Upper lobe of right lung (tissue), 1 donor: ENCODE results near the gene SYDE1. TPM values are rescaled to one million over a fixed set of nuclear protein-coding genes. Genes with fewer than 3 reads are reported as not detected.

ENCODE experiments used
- ATAC-seq: fragments of 200-7000 bp; cut with Tn5 transposase; one replicate; pipeline ENCODE4 v1.9.1; 2020; ENCODE audit warnings: mild to moderate bottlenecking, moderate library complexity
- DNase-seq: peaks from one replicate; pipeline ENCODE4 v3.0.0-alpha.2; 2020
- H3K27ac ChIP-seq: fragments of 200-600 bp; one replicate; pipeline ENCODE4 v1.8.0; 2022
- H3K27me3 ChIP-seq: fragments of 200-600 bp; one replicate; pipeline ENCODE4 v1.8.0; 2022; ENCODE audit warnings: mild to moderate bottlenecking
- H3K36me3 ChIP-seq: fragments of 200-600 bp; one replicate; pipeline ENCODE4 v1.8.0; 2022
- H3K4me1 ChIP-seq: fragments of 200-600 bp; one replicate; pipeline ENCODE4 v1.8.0; 2022
- H3K4me3 ChIP-seq: fragments of 200-600 bp; one replicate; pipeline ENCODE4 v1.8.0; 2022; ENCODE audit warnings: mild to moderate bottlenecking
- H3K9me3 ChIP-seq: fragments of 200-600 bp; one replicate; pipeline ENCODE4 v1.8.0; 2022
- CTCF ChIP-seq: fragments of 200-600 bp; IDR thresholded peaks from one replicate; pipeline ENCODE4 v1.8.0; 2022; ENCODE audit warnings: antibody characterized with exemption
- intact Hi-C: fragments of 100-400 bp; cut with DNase I; formaldehyde crosslinking; loops from one replicate; pipeline ENCODE4 v1.11.0; 2022
- total RNA-seq: library from RNA; stranded (reverse); fragmentation: NEBNext Ultra II Directional; extraction: Animal tissue kit (Norgen Biotek cat#: 25700); gene quantifications from one replicate; pipeline ENCODE4 v1.2.1, GENCODE V29; 2021
- donor health status: DM: no; HTN: yes; CAD: no; lungs with severe emphysema.

Gene SYDE1
- total RNA-seq, 1 donor from 2014 or later, result 25.8 TPM

- H3K27me3 ChIP-seq, result no peaks in the 10 kb centered on the region
- H3K36me3 ChIP-seq, result peaks cover 30% of the 10 kb centered on the region
- no peaks in the 10 kb centered on the region for H3K9me3 ChIP-seq
- no peak for TF ChIP-seq CTCF
- DNase-seq (no peak), ATAC-seq (no peak)
- H3K27ac ChIP-seq, result no peak overlapping the region
- H3K4me1 ChIP-seq, result peaks cover 7% of the 10 kb centered on the region
- H3K4me3 ChIP-seq, result no peak overlapping the region
- intact Hi-C loops, result no loop called here
These were observed 3.2 kb downstream of the SYDE1 start for GRCh38 chr19:15110418-15110815.

DNA sequence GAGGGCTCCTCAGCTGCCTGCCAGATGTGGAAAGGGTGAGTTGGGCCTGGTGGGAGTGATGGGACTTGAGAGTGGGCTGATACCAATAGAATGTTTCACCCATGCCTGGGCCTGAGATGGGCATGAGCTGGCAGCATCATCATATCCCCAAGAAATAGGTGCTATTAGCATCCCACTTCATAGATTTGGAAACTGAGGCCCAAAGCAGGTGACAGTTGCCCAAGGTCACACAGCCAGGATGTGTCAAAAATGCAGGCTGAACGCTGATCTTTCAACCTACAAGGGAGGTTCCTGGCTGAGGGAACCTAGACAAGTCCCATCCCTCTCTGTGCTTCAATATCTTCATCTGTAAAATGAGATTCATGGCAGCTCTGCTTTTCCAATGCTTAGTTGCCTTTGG lies 4.6 kb downstream of the SYDE1 start:
- DNase-seq, result no peak
- no peak for ATAC-seq
- H3K27ac ChIP-seq, result no peak overlapping the region
- H3K36me3 ChIP-seq, result peaks cover 43% of the 10 kb centered on the region
- intact Hi-C loops, result no loop called here
- H3K27me3 ChIP-seq, result no peaks in the 10 kb centered on the region
- H3K4me1 ChIP-seq, result peaks cover 7% of the 10 kb centered on the region
- H3K9me3 ChIP-seq, result no peaks in the 10 kb centered on the region
- H3K4me3 ChIP-seq, result no peak overlapping the region
- no peak for TF ChIP-seq CTCF

DNA sequence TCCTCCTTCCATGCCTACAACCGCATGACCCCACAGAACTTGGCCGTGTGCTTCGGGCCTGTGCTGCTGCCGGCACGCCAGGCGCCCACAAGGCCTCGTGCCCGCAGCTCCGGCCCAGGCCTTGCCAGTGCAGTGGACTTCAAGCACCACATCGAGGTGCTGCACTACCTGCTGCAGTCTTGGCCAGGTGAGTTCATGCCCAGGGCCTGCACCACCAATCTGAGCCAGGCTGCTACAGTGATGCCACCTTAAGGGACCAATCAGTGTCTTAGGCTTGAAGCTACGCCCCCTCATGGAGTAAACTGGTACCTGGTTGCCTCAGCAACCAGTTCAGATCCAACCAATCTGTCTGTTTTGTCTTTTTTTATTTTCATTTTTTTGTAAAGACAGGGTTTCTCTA lies 5.2 kb downstream of the SYDE1 start:
- intact Hi-C loops, result no loop called here
- Histone ChIP-seq H3K36me3 (peaks cover 50% of the 10 kb centered on the region), H3K9me3 (no peaks in the 10 kb centered on the region), H3K27me3 (no peaks in the 10 kb centered on the region), H3K4me1 (peaks cover 7% of the 10 kb centered on the region), H3K27ac (no peak overlapping the region), H3K4me3 (no peak overlapping the region)
- DNase-seq (no peak), ATAC-seq (no peak)
- no peak for TF ChIP-seq CTCF

- Histone ChIP-seq H3K4me3 (no peak overlapping the region), H3K27ac (no peak overlapping the region), H3K4me1 (peaks cover 3% of the 10 kb centered on the region), H3K9me3 (no peaks in the 10 kb centered on the region), H3K36me3 (peaks cover 61% of the 10 kb centered on the region), H3K27me3 (no peaks in the 10 kb centered on the region)
- no peak for TF ChIP-seq CTCF
- no peak for DNase-seq
- intact Hi-C loops, result no loop called here
- ATAC-seq, result no peak
These were observed 6.3 kb downstream of the SYDE1 start for GRCh38 chr19:15113245-15114152.

GRCh38 chr19:15114153-15114540 lies 6.9 kb downstream of the SYDE1 start:
- DNase-seq (no peak), ATAC-seq (no peak)
- intact Hi-C loops, result no loop called here
- Histone ChIP-seq H3K4me1 (peaks cover 3% of the 10 kb centered on the region), H3K4me3 (no peak overlapping the region), H3K9me3 (no peaks in the 10 kb centered on the region), H3K27me3 (no peaks in the 10 kb centered on the region), H3K27ac (no peak overlapping the region), H3K36me3 (peaks cover 67% of the 10 kb centered on the region)
- no peak for TF ChIP-seq CTCF
